Measurements from ENCODE around the gene CRAT. TPM values are rescaled to one million over a fixed set of nuclear protein-coding genes. Genes with fewer than 3 reads are reported as not detected.

CRAT gene
- total RNA-seq, 5 donors from 2014 or later (not counting 1 experiment from before 2014, with no cell fraction given), result 6.6 to 17.5 (median 13.9) TPM

GRCh38 chr9:129054163-129054851 lies 56.3 kb downstream of the CRAT start:
- no peaks in the 10 kb centered on the region for H3K27me3 Mint-ChIP-seq
- WGBS (ENCODE audit: insufficient coverage), result 93% methylated on average over 5 of the region's 5 CpGs
- DNase-seq (no peak), ATAC-seq (replicated peaks in 1 of 4) (no peak)
- no peak overlapping the region for H3K4me3 Mint-ChIP-seq
- ChIA-PET POLR2A (no interaction called here), CTCF (interaction anchor here in 1 of 2 donors (0.5 kb wide), 1 partner anchor 812 kb away, joined by 4 read pairs; no protein-coding TSS in a partner anchor)
- H3K9me3 Mint-ChIP-seq, result no peaks in the 10 kb centered on the region
- Histone ChIP-seq H3K4me1 (ENCODE audit: control insufficient read depth in 1 of 2, extremely low read depth in 1 of 2, insufficient read depth in 2 of 2, low read length in 2 of 2) (no peaks in the 10 kb centered on the region), H3K9me3 (no peaks in the 10 kb centered on the region), H3K27me3 (replicated peaks in 1 of 2; ENCODE audit: control insufficient read depth in 2 of 2, extremely low read depth in 1 of 2, insufficient read depth in 2 of 2, low read length in 1 of 2) (no peaks in the 10 kb centered on the region), H3K36me3 (ENCODE audit: control insufficient read depth in 2 of 2, extremely low read depth in 1 of 2, insufficient read depth in 1 of 2, low read length in 1 of 2) (peaks cover 10 to 37% of the 10 kb centered on the region in 2 donors), H3K27ac (ENCODE audit: low read length) (no peak overlapping the region), H3K4me3 (ENCODE audit: control insufficient read depth in 1 of 2, extremely low read depth in 1 of 2, low read length in 1 of 2) (no peak overlapping the region)
- no peaks in the 10 kb centered on the region for H3K4me1 Mint-ChIP-seq
- no peak overlapping the region for H3K27ac Mint-ChIP-seq
- peaks cover 14% of the 10 kb centered on the region for H3K36me3 Mint-ChIP-seq

GRCh38 chr9:129053020-129053419 lies 57.6 kb downstream of the CRAT start:
- H3K27me3 Mint-ChIP-seq, result no peaks in the 10 kb centered on the region
- H3K27ac ChIP-seq (ENCODE audit: low read length), result no peak overlapping the region
- H3K27me3 ChIP-seq (replicated peaks in 1 of 2; ENCODE audit: control insufficient read depth in 2 of 2, extremely low read depth in 1 of 2, insufficient read depth in 2 of 2, low read length in 1 of 2), result no peaks in the 10 kb centered on the region
- H3K9me3 Mint-ChIP-seq, result no peaks in the 10 kb centered on the region
- no peak overlapping the region for H3K4me3 ChIP-seq (ENCODE audit: control insufficient read depth in 1 of 2, extremely low read depth in 1 of 2, low read length in 1 of 2)
- CTCF ChIA-PET, result no interaction called here
- H3K4me1 ChIP-seq (ENCODE audit: control insufficient read depth in 1 of 2, extremely low read depth in 1 of 2, insufficient read depth in 2 of 2, low read length in 2 of 2), result no peaks in the 10 kb centered on the region
- H3K9me3 ChIP-seq, result no peaks in the 10 kb centered on the region
- H3K4me1 Mint-ChIP-seq, result no peaks in the 10 kb centered on the region
- peaks cover 22% of the 10 kb centered on the region for H3K36me3 Mint-ChIP-seq
- DNase-seq (no peak), ATAC-seq (replicated peaks in 1 of 4) (no peak)
- no peak overlapping the region for H3K27ac Mint-ChIP-seq
- POLR2A ChIA-PET, result interaction anchor here in 1 of 2 donors (0.5 kb wide), 1 partner anchor 765 kb away, joined by 3 read pairs; no protein-coding TSS in a partner anchor
- no peak overlapping the region for H3K4me3 Mint-ChIP-seq
- 100% methylated on average over 3 of the region's 6 CpGs for WGBS (ENCODE audit: insufficient coverage)
- peaks cover 0 to 41% of the 10 kb centered on the region in 2 donors for H3K36me3 ChIP-seq (ENCODE audit: control insufficient read depth in 2 of 2, extremely low read depth in 1 of 2, insufficient read depth in 1 of 2, low read length in 1 of 2)

- Mint-ChIP-seq H3K27ac (no peak overlapping the region), H3K4me3 (no peak overlapping the region), H3K4me1 (no peaks in the 10 kb centered on the region), H3K36me3 (peaks cover 22% of the 10 kb centered on the region), H3K27me3 (no peaks in the 10 kb centered on the region), H3K9me3 (no peaks in the 10 kb centered on the region)
- no peak for DNase-seq
- no peaks in the 10 kb centered on the region for H3K9me3 ChIP-seq
- no peaks in the 10 kb centered on the region for H3K4me1 ChIP-seq (ENCODE audit: control insufficient read depth in 1 of 2, extremely low read depth in 1 of 2, insufficient read depth in 2 of 2, low read length in 2 of 2)
- no peak overlapping the region for H3K4me3 ChIP-seq (ENCODE audit: control insufficient read depth in 1 of 2, extremely low read depth in 1 of 2, low read length in 1 of 2)
- no peaks in the 10 kb centered on the region for H3K27me3 ChIP-seq (replicated peaks in 1 of 2; ENCODE audit: control insufficient read depth in 2 of 2, extremely low read depth in 1 of 2, insufficient read depth in 2 of 2, low read length in 1 of 2)
- CTCF ChIA-PET, result no interaction called here
- POLR2A ChIA-PET, result no interaction called here
- no peak overlapping the region for H3K27ac ChIP-seq (ENCODE audit: low read length)
- no peak for ATAC-seq (replicated peaks in 1 of 4)
- 93% methylated on average over 2 of the region's 8 CpGs for WGBS (ENCODE audit: insufficient coverage)
- H3K36me3 ChIP-seq (ENCODE audit: control insufficient read depth in 2 of 2, extremely low read depth in 1 of 2, insufficient read depth in 1 of 2, low read length in 1 of 2), result peaks cover 0 to 46% of the 10 kb centered on the region in 2 donors
Measured at GRCh38 chr9:129052592-129052991, 58.0 kb downstream of the CRAT start.

Other genes with a start within 250 kb of the CRAT start
- gene KYAT1, start 228.8 kb downstream of the CRAT start, total RNA-seq, result 10 to 100 TPM in 4 of 5 donors, 1 to 10 TPM in 1; 9.7 to 15.6 (median 11.7) TPM
- gene LRRC8A, start 228.7 kb downstream of the CRAT start, total RNA-seq, result 10 to 100 TPM; 30.7 to 34.3 (median 33.9) TPM
- 1 to 10 TPM in 3 of 5 donors, under 1 TPM in 2; 0.53 to 5.5 (median 3.3) TPM for gene PHYHD1, start 189.8 kb downstream of the CRAT start, total RNA-seq
- 10 to 100 TPM in 2 of 5 donors, 1 to 10 TPM in 3; 5.4 to 11.6 (median 10.0) TPM for gene DOLK, start 163.2 kb downstream of the CRAT start, total RNA-seq
- gene NUP188, start 163.1 kb downstream of the CRAT start, total RNA-seq, result 10 to 100 TPM; 51.0 to 78.4 (median 71.3) TPM
- gene SH3GLB2, start 82.5 kb downstream of the CRAT start, total RNA-seq, result 100 to 1,000 TPM in 3 of 5 donors, 10 to 100 TPM in 2; 85.8 to 140 (median 131) TPM
- gene MIGA2, start 74.2 kb downstream of the CRAT start, total RNA-seq, result 10 to 100 TPM; 60.8 to 95.7 (median 83.4) TPM
- gene DOLPP1, start 29.7 kb downstream of the CRAT start, total RNA-seq, result 10 to 100 TPM in 3 of 5 donors, 1 to 10 TPM in 2; 5.1 to 14.4 (median 11.8) TPM
- gene PTPA, start 622 bp upstream of the CRAT start, total RNA-seq, result 10 to 100 TPM; 51.3 to 71.5 (median 65.5) TPM
- 1 to 10 TPM; 1.3 to 7.7 (median 6.7) TPM for gene IER5L, start 67.5 kb upstream of the CRAT start, total RNA-seq

Measured in T-cell (primary cell).